Ovary (tissue), 9 donors: ENCODE data around the gene PPP2R2C. TPM values are rescaled to one million over a fixed set of nuclear protein-coding genes. Genes with fewer than 3 reads are reported as not detected.

Source experiments
- DNase-seq, 5 donors: peaks; one replicate each; pipeline ENCODE4 v3.0.0-alpha.2; 2019 to 2020
- H3K27ac ChIP-seq, 2 donors: fragments of 200-600 bp; one replicate each; pipeline versions ENCODE4 v1.5.1 to v1.8.0; 2019 to 2022
- H3K27me3 ChIP-seq: fragments of 200-600 bp; one replicate; pipeline ENCODE4 v1.8.0; 2022
- H3K36me3 ChIP-seq: fragments of 200-600 bp; sonication (generic); one replicate; pipeline ENCODE4 v1.5.1; 2019
- H3K4me1 ChIP-seq: one replicate; pipeline ENCODE4 v1.8.1; 2013; ENCODE audit warnings: mild to moderate bottlenecking, moderate library complexity; ENCODE audit not compliant: insufficient read depth
- H3K4me3 ChIP-seq: fragments of 200-600 bp; sonication (generic); one replicate; pipeline ENCODE4 v1.5.1; 2017
- H3K9me3 ChIP-seq, 2 donors: fragments of 200-600 bp in 1 of 2; sonication (generic) in 1 of 2; one replicate each; pipeline versions ENCODE4 v1.5.1 to v1.8.1; 2013 to 2019; ENCODE audit warnings: mild to moderate bottlenecking in 1 of 2, moderate library complexity in 1 of 2
- EP300 ChIP-seq: sonication (generic); formaldehyde crosslinking; IDR thresholded peaks from one replicate; pipeline ENCODE4 v1.6.1; 2017; ENCODE audit warnings: antibody characterized with exemption
- POLR2A ChIP-seq: fragments of 450-650 bp; IDR thresholded peaks from one replicate; pipeline ENCODE4 v1.6.1; 2017; ENCODE audit warnings: antibody characterized with exemption, mild to moderate bottlenecking, moderate library complexity
- WGBS, 3 donors: extraction: QIAGEN DNeasy Blood & Tissue Kit in 1 of 3; methylation state at CpG; one replicate each; pipeline versions ENCODE4 v1.1.5 to v1.1.7; 2013 to 2017; 5-methylcytosine and 5-hydroxymethylcytosine counted together
- intact Hi-C, 4 donors: fragments of 100-400 bp; cut with DNase I; formaldehyde crosslinking; loops; one replicate each; pipeline versions ENCODE4 v1.11.0 to v1.15.1; 2022 to 2023
- polyA plus RNA-seq, 2 donors: library from polyadenylated mRNA; stranded (reverse); fragments of 200-250 nt in 1 of 2; fragments of 350-450 nt in 1 of 2; fragmentation: Illumina TruSeq in 1 of 2; extraction: RNeasy Lipid Tissue Mini Kit (QIAGEN cat#74804) in 1 of 2; gene quantifications; one replicate each; pipeline ENCODE4 v1.2.3, GENCODE V29; 2013 to 2014
- total RNA-seq, 7 donors: library from RNA; depleted of rRNA in 2 of 7; stranded (reverse); fragments of >200 nt in 2 of 7; fragmentation: NEBNext Ultra II Directional in 3 of 7; extraction: Animal tissue kit (Norgen Biotek cat#: 25700) in 3 of 7; gene quantifications; one replicate each; pipeline versions ENCODE4 v1.1.0 to v1.2.4, GENCODE V29; 2016 to 2023
- TF ChIP-seq, protein P1 (sequence below), 3 donors: fragments of 450-650 bp in 2 of 3; fragments of 200-600 bp in 1 of 3; IDR thresholded peaks; one replicate each; pipeline versions ENCODE4 v1.5.1 to v1.8.0; 2016 to 2022; ENCODE audit warnings: antibody characterized with exemption in 3 of 3, mild to moderate bottlenecking in 1 of 3
- donor health status: DM: no; HTN: no; CAD: no; lungs with moderate emphysema.
- donor health status: DM: no; HTN: no; CAD: no.
- donor health status: Bipolar disorder and iron deficiency.
- donor health status: DM: yes; HTN: yes; CAD: no.
- donor health status: DM: no; HTN: no; CAD: no.
- donor health status: DM: yes; HTN: yes; CAD: no.

Gene PPP2R2C
- total and polyA plus RNA-seq, 9 donors, result 0.12 to 4.5 (median 0.77) TPM

DNA sequence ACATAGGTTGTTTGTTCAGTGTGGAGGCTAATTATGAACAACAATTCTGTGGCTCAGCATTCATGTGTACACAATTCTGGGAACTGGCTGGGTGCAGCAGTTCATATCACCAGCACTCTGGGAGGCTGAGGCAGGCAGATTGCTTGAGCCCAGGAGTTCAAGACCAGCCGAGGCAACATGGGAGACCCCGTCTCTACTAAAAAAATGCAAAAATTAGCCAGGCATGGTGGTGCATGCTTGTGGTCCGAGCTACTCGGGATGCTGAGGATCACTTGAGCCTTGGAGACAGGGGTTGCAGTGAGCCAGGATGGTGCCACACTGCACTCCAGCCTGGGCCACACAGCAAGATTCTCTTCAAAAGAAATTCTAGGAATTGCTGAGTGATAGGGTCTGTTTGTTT, 4.5 kb upstream of the PPP2R2C start:
- no peak for DNase-seq
- H3K4me1 ChIP-seq, result no peaks in the 10 kb centered on the region
- H3K9me3 ChIP-seq, result no peaks in the 10 kb centered on the region
- H3K27me3 ChIP-seq, result no peaks in the 10 kb centered on the region
- TF ChIP-seq POLR2A (no peak), EP300 (no peak)
- TF ChIP-seq, protein P1, sequence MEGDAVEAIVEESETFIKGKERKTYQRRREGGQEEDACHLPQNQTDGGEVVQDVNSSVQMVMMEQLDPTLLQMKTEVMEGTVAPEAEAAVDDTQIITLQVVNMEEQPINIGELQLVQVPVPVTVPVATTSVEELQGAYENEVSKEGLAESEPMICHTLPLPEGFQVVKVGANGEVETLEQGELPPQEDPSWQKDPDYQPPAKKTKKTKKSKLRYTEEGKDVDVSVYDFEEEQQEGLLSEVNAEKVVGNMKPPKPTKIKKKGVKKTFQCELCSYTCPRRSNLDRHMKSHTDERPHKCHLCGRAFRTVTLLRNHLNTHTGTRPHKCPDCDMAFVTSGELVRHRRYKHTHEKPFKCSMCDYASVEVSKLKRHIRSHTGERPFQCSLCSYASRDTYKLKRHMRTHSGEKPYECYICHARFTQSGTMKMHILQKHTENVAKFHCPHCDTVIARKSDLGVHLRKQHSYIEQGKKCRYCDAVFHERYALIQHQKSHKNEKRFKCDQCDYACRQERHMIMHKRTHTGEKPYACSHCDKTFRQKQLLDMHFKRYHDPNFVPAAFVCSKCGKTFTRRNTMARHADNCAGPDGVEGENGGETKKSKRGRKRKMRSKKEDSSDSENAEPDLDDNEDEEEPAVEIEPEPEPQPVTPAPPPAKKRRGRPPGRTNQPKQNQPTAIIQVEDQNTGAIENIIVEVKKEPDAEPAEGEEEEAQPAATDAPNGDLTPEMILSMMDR (IDR thresholded peaks at IDR 0.05), result no peak
- 87 to 93% (median 89%) methylated on average over 4 of the region's 4 CpGs for WGBS, 3 donors
- no peaks in the 10 kb centered on the region for H3K36me3 ChIP-seq
- no peak overlapping the region for H3K4me3 ChIP-seq
- no peak overlapping the region for H3K27ac ChIP-seq
- intact Hi-C loops, result no loop called here

DNA sequence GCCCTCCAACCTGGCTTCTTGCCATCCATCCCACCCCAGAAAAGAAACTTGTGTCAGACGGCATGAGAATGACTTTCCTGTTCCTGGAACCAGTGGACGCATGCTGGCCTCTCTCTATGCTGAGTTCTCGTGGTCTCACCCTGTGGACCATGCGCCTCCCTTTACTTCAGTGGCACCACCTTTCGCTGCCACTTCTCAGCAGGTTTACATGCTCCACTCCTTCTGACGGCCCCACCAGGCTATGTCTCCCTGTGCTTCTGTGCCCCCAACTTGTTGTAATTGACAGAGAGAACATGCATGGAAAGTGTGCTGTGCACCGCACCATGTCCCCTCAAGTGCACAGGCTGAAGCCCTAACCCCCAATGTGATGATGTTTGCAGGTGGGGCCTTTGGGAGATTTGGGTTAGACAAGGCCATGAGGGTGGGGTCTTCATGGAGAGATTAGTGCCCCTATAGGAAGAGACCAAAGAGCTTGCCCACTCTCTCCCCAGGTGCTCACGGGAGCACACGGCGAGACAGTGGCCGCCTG, 3.1 kb upstream of the PPP2R2C start:
- intact Hi-C loops, result no loop called here
- TF ChIP-seq, protein P1 (IDR thresholded peaks at IDR 0.05), result no peak
- TF ChIP-seq POLR2A, result no peak
- 86 to 92% (median 91%) methylated on average over 11 of the region's 11 CpGs for WGBS, 3 donors
- H3K4me1 ChIP-seq, result no peaks in the 10 kb centered on the region
- DNase-seq, result peak in 1 of 5 donors; percentile 1
- H3K4me3 ChIP-seq, result no peak overlapping the region
- H3K27me3 ChIP-seq, result no peaks in the 10 kb centered on the region
- no peaks in the 10 kb centered on the region for H3K36me3 ChIP-seq
- no peaks in the 10 kb centered on the region for H3K9me3 ChIP-seq
- no peak overlapping the region for H3K27ac ChIP-seq

DNA sequence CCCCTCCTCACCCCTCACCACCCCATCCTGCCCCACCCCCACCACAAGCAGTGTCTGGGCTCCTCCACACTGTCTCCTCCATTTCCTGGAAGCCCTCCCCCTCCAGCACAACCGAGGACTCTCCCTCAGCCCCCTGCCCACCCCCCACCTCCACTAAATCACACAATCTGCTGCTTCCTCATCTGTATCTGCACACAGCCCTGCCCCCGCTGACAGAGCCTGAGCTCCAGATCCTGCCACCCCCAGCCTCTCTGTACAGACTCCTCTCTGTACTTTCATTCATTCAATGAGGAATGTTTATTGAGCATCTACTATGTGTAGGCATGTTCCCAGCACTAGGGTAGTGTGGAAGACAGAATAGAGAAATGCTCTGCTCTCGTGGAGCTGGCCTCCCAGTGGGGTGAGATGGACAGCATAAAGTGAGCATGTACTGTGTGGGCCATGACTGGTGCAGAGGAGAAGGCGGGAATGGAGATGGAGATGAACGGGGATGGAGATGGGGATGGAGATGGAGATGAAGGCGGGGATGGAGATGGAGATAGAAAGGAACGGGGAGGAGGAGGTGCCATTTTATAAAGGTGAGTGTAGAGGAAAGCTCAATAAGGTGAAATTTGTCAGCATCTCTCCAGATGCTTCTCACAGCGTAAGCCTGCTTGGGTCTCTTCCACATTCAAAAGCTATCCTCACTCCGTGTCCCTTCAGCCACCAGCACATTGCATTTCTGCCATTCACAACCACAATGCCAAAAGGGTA, 2.5 kb upstream of the PPP2R2C start:
- H3K4me1 ChIP-seq, result no peaks in the 10 kb centered on the region
- H3K36me3 ChIP-seq, result no peaks in the 10 kb centered on the region
- no peaks in the 10 kb centered on the region for H3K27me3 ChIP-seq
- intact Hi-C loops, result no loop called here
- peak in 1 of 5 donors; percentile 4 for DNase-seq
- 73 to 76% (median 74%) methylated on average over 9 of the region's 9 CpGs for WGBS, 3 donors
- TF ChIP-seq, protein P1 (IDR thresholded peaks at IDR 0.05), result no peak
- no peak for TF ChIP-seq EP300
- TF ChIP-seq POLR2A, result no peak
- no peak overlapping the region for H3K27ac ChIP-seq
- H3K9me3 ChIP-seq, result no peaks in the 10 kb centered on the region
- no peak overlapping the region for H3K4me3 ChIP-seq

DNA sequence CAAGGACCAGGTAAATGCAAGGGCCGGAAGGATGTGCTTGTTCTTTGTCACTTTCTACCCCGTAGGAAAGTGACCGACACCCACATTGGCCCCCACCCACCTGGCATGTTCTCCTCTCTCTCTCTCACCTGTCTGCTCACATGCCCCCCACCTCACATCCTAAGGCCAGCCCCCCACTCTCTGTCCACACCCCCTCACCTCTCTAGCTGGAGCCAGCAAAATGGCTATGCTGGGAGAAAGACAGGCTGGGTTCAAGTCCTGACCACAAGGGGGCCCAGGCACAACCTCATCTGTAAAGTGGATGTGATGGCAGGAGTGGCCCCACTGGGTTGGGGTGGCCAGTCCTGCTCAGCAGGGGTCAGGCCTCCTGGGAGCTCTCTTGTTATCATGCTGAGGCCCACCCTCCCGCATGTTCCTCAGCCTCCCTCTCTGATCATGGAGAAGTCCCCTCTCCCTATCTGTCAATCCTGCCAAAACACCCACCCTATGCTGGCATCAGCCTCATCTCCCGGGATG, 1.7 kb upstream of the PPP2R2C start:
- Histone ChIP-seq H3K27ac (no peak overlapping the region), H3K9me3 (no peaks in the 10 kb centered on the region), H3K4me1 (no peaks in the 10 kb centered on the region), H3K27me3 (no peaks in the 10 kb centered on the region), H3K4me3 (no peak overlapping the region), H3K36me3 (no peaks in the 10 kb centered on the region)
- TF ChIP-seq POLR2A, result no peak
- TF ChIP-seq, protein P1 (IDR thresholded peaks at IDR 0.05), result no peak
- TF ChIP-seq EP300, result no peak
- 49 to 65% (median 52%) methylated on average over 5 of the region's 5 CpGs for WGBS, 3 donors
- DNase-seq, result peak in 1 of 5 donors; percentile 5
- intact Hi-C loops, result no loop called here
